SHP77 (cell line): Measurements from ENCODE around the gene DNER.

Experiments used
- DNase-seq, 2 experiments: peaks; one replicate each; lab custom pipeline; 2025; lab: John Stamatoyannopoulos, UW

Gene DNER

GRCh38 chr2:229438430-229439159 lies 275.8 kb downstream of the DNER start:
- peak in 1 of 2 experiments; percentile 10 for DNase-seq

GRCh38 chr2:229437467-229437866 lies 276.9 kb downstream of the DNER start:
- DNase-seq: no peak

GRCh38 chr2:229434187-229434586 lies 280.2 kb downstream of the DNER start:
- no peak for DNase-seq

GRCh38 chr2:229433351-229433750 lies 281.0 kb downstream of the DNER start:
- no peak for DNase-seq

GRCh38 chr2:229431327-229431954 lies 282.9 kb downstream of the DNER start:
- peak; percentile 20 to 50 for DNase-seq

- DNase-seq: no peak
Observed at GRCh38 chr2:229429589-229429988, 284.8 kb downstream of the DNER start.

- no peak for DNase-seq
Observed at GRCh38 chr2:229426464-229426863, 287.9 kb downstream of the DNER start.

- DNase-seq: no peak
Observed at GRCh38 chr2:229425598-229425997, 288.8 kb downstream of the DNER start.

- DNase-seq: no peak
Observed at GRCh38 chr2:229422063-229422462, 292.3 kb downstream of the DNER start.

- no peak for DNase-seq
Observed at GRCh38 chr2:229419158-229419557, 295.2 kb downstream of the DNER start.

- DNase-seq: peak; percentile 88 to 91
Observed at GRCh38 chr2:229417916-229418315, 296.4 kb downstream of the DNER start.

GRCh38 chr2:229417176-229417575 lies 297.2 kb downstream of the DNER start:
- no peak for DNase-seq

- DNase-seq: no peak
Observed at GRCh38 chr2:229416116-229416694, 298.1 kb downstream of the DNER start.

GRCh38 chr2:229414631-229415030 lies 299.7 kb downstream of the DNER start:
- DNase-seq: no peak

GRCh38 chr2:229412686-229413085 lies 301.7 kb downstream of the DNER start:
- no peak for DNase-seq

- no peak for DNase-seq
Observed at GRCh38 chr2:229410946-229411345, 303.4 kb downstream of the DNER start.

- no peak for DNase-seq
Observed at GRCh38 chr2:229410264-229410663, 304.1 kb downstream of the DNER start.

- DNase-seq: no peak
Observed at GRCh38 chr2:229409751-229410181, 304.6 kb downstream of the DNER start.

GRCh38 chr2:229408962-229409361 lies 305.4 kb downstream of the DNER start:
- no peak for DNase-seq

GRCh38 chr2:229408356-229408755 lies 306.0 kb downstream of the DNER start:
- peak; percentile 4 to 18 for DNase-seq

- DNase-seq: peak; percentile 58 to 85
Observed at GRCh38 chr2:229407170-229407569, 307.2 kb downstream of the DNER start.

- DNase-seq: no peak
Observed at GRCh38 chr2:229405796-229406195, 308.6 kb downstream of the DNER start.

- DNase-seq: no peak
Observed at GRCh38 chr2:229403296-229403695, 311.1 kb downstream of the DNER start.
